GM18517 (cell line): ENCODE measurements around the gene GJD2.

Source experiments
- ATAC-seq: cut with Tn5 transposase; IDR thresholded peaks from one replicate; pipeline ENCODE4 v1.9.1; 2021; ENCODE audit warnings: mild to moderate bottlenecking, moderate library complexity; ENCODE audit not compliant: unreplicated experiment

Gene GJD2

GRCh38 chr15:34726406-34727100, 28.2 kb downstream of the GJD2 start:
- ATAC-seq, result no peak

- no peak for ATAC-seq
Observed at GRCh38 chr15:34725556-34725955, 29.2 kb downstream of the GJD2 start.

GRCh38 chr15:34724481-34724880, 30.3 kb downstream of the GJD2 start:
- ATAC-seq, result no peak

GRCh38 chr15:34722439-34722836, 32.4 kb downstream of the GJD2 start:
- ATAC-seq, result no peak

GRCh38 chr15:34721802-34722438, 32.9 kb downstream of the GJD2 start:
- ATAC-seq, result no peak

- ATAC-seq, result no peak
Observed at GRCh38 chr15:34721157-34721801, 33.5 kb downstream of the GJD2 start.

GRCh38 chr15:34719695-34720094, 35.1 kb downstream of the GJD2 start:
- no peak for ATAC-seq

GRCh38 chr15:34718681-34719665, 35.8 kb downstream of the GJD2 start:
- ATAC-seq, result no peak

- ATAC-seq, result no peak
Observed at GRCh38 chr15:34717729-34718128, 37.1 kb downstream of the GJD2 start.

- no peak for ATAC-seq
Observed at GRCh38 chr15:34716111-34716510, 38.7 kb downstream of the GJD2 start.

GRCh38 chr15:34714476-34715121, 40.2 kb downstream of the GJD2 start:
- ATAC-seq, result no peak

- no peak for ATAC-seq
Observed at GRCh38 chr15:34713635-34714034, 41.2 kb downstream of the GJD2 start.

GRCh38 chr15:34709866-34710265, 44.9 kb downstream of the GJD2 start:
- no peak for ATAC-seq

GRCh38 chr15:34708422-34708821, 46.4 kb downstream of the GJD2 start:
- ATAC-seq, result no peak

GRCh38 chr15:34701536-34701935, 53.3 kb downstream of the GJD2 start:
- no peak for ATAC-seq
